HT1080 (cell line): ENCODE results near the gene IQSEC2. TPM values are rescaled to one million over a fixed set of nuclear protein-coding genes. Genes with fewer than 3 reads are reported as not detected.
A peak's percentile ranks its signal among the peaks of the same experiment; 100 is the strongest.

ENCODE experiments used
- DNase-seq: peaks from one replicate; pipeline ENCODE4 v3.0.0-alpha.2; 2015; ENCODE audit warnings: low read depth
- total RNA-seq: library from RNA; depleted of rRNA; stranded (reverse); fragments of >200 nt; shearing (Covaris generic); gene quantifications from 2 replicates; pipeline ENCODE4 v1.2.3, GENCODE V29; 2014

Gene IQSEC2
- total RNA-seq, 1 experiment from 2014 or later, result 9.8 TPM

DNA sequence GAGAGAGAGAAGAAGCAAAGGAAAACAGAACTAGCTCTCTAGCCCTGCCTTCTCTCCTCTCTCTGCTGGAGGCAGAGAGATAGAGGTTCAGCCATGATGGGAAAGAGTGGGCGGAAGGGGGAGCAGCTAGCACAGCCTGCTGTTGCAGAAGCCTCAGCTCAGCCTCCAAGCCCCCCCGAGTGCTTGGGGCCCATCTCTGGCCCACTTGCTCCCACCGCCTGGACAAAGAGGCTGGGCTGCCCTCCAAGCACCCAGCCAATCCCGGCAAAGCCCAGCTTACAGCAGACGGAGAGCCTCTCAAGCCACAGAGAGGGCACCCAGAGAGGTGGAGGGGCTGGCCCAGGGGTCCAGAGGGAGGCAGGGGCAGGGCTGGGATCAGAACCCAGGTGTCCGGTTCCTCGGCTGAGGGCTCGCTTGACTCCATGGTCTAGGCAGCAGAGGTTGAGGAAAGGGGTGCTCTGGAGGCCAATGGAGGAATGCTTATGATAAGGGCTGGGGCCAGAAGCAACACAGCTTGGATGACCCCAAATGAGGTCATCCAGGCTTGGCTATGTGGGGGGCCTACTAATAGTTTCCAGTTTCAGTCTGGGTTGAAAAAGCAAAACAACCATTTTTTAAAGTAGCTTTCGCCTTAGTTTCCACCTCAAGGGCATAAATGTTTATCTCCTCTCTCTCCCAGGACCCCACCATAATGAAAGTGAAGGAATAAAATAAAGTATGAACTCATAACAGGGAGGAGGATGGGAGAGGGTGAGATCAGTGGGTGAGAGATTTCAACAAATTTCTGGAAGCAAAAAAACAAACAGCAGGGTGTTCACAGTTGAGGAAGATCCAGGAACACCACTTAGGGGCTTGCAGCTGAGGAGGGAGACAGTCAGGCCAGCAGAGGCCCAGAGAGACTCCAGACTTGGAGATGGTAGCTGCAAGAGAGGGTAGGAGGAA is 24.9 kb upstream of the IQSEC2 start:
- DNase-seq, result no peak

DNA sequence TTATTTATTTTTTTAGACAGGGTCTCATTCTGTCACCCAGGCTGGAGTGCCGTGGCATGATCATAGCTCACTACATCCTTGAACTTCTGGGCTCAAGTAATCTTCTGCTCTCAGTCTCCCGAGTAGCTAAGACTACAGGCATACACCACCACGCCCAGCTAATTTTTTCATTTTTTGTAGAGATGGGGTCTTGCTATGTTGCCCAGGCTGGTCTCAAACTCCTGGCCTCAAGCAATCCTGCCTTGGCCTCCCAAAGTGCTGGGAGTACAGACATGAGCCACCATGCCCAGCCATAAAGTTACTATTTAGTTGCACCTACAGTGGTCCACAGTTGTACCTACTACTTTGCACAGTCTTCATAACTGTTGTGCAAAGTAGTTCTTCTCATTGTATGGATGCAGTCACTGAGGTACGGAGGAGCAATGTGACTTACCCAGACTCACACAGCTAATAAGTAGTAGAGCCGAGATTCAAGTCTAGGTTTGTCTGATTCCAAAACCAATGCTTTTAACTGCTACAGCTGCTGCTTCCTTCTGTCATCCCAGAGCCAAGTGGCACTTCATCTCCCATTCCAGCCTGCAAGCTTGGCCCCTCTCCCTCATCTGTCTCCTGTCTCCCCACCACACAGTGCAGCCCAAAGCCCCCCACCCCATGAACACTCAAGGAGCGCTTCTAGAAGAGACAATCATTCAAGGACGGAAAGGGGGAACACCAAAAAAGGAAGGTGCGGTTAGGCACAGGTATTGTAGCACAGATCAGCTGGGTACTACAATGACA is 24.0 kb upstream of the IQSEC2 start:
- no peak for DNase-seq

DNA sequence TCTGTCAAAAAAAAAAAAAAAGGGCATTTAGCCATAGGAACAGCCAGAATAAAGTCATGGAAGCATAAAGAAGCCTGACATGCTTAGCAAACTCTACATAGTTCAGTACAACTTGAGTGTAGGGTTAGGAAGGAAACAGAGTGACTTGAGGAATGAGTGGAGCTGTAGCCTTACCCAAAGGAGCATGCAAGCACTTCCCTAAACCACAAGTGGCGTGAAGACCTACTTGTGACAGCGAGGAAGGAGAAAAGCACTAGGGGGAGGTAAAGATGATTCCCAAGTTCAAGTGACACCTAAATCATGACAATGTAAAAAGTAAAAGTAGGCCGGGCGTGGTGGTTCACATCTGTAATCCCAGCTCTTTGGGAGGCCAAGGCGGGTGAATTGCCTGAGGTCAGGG is 21.8 kb upstream of the IQSEC2 start:
- DNase-seq, result no peak

DNA sequence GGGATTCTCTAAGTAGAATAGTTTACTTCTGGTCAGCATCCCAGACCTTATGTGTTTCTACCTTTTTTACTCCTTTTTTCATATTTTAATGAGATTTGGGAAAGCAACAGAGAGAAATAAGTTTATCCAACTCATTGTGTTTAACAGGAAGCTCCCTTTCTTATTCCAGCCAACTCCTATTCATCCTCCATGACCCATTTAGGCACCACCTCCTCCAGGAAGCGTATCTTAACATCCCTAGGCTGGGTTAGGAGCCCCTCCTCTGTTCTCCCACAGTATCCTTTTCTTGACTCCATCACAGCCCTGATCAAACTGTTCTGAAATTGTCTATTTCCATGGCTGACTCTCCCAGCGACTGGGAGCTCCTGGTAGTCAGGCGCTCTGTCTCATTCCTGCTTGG is 18.8 kb upstream of the IQSEC2 start:
- DNase-seq, result no peak

DNA sequence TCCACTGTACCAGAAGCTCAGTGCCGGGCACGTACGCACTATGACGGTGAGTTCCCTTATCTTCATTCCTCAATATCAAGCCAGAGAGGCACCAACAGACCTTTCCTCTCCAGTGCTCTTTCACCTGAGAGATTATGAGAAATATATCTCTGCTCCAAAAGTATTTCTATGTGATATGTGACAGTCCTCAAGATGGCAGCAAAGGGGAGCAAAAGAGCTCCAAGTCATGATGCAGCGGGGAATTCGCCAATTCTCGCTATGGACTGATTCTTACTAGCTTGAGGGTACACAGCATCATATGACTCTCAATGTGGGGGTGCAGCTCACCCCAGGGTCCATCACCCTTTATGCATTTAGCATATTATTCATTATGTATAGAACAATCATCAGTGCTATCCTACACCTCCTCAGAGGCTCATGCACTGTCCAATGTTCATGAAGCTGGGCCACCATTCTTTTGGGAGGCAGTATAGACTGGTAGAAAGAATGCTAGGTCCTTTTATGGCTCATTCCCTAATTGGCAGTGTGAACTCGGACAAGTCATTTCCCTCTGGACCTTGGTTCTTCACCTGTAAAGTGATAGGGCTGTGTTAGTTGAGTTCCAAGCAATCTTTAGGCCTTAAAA is 12.8 kb upstream of the IQSEC2 start:
- DNase-seq, result no peak

DNA sequence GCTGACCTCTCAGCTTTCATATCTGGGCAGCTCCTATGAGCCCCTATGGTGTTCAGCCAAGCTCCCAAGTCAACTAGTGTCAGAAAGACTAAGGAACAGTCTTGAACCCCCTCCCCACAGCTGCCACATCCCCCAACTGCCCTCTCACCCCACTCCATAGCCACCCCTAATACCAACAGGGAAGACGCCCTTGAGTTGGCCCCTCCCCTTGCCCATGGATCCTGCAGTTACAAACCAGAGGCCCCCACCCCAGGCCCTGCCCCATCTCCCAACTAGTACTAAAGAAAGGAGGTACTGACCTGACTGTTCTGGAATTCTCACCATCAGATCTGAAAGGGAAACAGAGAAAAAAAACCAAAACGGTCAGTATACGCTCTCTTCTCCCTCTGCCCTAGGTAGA is 10.2 kb upstream of the IQSEC2 start:
- DNase-seq, result no peak

DNA sequence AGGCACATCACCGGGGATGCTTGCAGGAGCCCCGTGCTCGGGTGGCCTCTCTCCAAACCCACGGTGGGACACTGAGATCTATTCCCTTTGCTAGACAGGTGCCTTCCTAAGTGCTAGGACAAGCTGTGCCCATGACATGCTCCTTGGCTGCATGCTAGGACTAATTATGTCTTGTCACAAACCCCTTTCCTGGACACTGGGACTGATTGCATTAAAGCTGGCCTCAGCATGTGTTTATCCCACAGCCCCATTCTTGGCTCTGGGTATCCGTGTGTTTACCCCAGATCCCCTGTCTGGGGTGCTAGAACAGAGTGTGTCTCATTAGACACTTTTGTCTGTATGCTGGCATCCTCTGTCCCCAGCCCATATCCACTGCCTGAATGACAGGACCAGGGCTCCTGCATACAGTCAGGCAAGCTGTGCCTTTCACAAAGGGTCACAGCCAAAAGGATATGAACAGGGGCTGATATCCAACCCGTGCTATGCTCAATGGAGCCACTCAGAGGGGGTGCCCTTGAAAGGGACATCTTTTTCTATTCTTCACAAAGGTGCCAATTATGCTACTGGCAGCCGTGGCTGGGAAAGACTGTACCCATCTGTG is 9.2 kb upstream of the IQSEC2 start:
- DNase-seq, result no peak

DNA sequence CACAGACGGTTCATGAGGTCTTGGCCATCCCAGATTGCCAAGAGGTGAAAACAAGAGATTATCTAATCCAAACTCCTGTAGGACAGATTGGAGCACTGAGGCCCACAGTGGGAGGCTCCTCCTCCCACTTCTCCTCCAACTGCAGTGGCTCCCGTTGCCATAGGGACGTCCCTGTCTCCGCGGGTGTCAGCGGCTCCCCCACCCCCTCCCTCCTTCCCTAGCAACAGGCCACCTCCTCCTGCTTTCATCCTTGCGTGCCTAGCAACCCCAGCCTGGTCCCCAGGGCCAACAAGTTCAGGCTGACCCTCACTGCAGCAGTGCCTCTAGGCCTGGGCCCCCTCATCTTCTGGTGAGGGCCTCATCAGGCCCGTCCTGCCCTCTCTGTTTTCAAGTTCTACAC is 6.8 kb upstream of the IQSEC2 start:
- no peak for DNase-seq

DNA sequence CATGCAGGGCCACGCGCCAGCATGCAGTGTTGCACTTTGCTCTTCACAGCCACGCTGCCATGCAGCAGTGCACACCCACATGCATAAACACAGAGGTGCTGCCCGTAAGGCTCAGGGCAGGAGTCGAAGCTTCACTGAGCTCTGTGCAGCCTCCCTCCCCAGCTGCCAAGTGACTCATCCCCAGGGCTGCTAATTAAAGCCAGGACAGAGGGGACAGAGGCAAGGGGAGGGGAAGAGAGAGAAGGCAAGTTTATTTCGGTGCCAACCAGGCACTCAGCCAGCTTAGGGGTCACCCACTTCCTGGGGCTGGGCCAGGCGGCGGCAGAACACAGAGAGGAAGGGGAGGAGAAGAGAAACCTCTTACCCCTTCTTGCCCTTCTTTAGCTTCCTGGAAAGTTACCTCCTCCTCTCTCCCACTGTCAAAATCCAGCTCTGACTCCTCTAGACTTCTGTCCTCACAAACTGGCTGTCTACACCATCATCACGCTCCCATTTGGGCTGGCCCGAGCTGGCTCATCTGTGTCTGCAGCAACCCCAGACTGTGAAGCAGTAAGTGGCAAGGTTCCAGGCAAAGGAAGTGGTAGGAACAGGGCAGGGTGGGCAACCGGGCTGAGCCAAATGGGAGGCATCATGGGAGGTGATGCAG is 6.2 kb upstream of the IQSEC2 start:
- DNase-seq, result peak; percentile 87

DNA sequence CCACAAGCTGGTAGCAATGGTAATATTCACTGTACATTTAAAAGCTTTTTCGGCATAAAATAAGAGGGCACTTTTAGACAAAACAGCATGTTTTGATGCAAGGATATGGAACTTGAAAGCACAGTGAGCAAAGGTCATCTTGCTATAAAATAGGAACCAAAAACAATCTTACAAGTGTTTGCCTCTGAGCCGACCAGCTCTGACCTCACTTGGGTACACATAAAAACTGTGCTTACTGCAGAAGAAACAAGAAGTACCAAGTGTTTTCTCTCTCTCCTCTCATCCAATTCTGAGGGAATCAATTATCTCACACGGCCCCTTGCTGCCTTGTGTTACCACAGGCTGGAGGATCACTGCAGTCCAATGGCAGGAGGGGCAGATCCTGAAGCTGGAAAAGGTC is 4.8 kb upstream of the IQSEC2 start:
- DNase-seq, result no peak

DNA sequence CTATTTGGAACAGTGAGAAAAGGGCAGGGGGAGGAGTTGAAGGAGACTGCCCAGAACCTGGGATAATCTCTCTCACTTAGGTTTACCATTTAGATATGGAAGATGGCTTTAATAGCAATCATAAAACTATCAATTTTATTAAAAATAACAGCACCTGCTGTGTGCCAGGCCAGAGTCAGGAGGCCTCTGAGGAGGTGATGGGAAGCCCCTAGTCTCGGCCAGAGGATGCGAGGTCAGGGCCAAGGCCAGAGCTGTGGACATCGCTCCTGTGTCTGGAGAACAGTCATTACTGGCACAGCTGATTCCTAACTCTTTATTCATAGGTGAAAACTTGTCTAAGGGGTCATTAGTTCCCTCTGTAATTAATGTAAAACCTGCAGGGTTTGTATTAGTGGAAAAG is 4.2 kb upstream of the IQSEC2 start:
- DNase-seq, result no peak

DNA sequence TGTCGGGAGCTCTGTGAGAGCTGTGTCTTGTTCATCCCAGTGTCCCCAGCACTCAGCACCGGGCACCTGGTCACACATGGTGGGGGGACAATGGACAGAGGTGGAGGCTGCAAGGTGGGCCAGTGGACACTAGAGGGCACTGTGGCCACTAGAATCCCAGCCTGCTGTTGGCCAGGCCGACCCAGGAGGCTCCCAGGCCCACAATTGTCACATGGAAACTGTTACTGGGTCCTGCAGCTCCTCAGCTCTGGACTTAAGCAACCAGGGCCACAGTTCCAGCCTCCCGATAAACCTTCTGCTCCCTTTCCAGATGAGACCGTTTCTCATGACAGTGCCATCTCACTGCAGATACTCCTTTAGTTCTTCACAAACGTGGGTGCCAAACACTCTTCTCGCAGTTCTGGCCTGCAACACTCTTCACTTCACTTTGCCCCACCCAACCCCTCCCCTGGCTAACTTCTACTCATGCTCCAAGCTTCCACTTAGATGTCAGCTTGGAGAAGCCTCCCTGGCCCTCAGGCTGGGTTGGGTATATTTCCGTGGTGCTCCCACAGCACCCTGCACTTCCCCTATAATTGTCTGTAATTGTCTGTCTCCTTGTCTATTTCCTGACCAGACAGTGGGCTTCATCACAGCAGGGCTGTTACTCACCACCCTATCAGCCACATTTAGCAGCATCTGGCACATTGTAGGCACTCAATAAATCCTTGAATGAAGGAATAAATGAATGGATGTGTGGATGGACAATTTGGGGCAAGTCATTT is 3.5 kb upstream of the IQSEC2 start:
- peak; percentile 33 for DNase-seq

DNA sequence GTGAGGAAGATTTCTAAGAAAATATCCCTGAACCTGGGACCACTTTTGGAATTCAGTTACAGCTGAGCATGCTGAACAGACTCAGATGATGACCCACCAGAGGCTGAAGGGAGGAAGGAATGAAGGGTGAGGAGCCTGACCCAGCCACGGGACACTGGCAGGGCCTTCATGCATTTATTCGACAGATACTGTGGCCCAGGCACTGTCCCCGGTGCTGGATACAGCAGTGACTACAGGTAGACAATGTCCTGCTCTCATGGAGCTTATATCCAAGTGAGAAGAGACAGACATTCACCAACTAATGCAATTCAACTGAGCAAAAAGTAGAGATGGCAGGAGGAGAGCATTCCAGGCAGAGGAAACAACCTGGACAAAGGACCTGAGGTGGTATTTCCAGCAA is 2.2 kb upstream of the IQSEC2 start:
- DNase-seq, result no peak

DNA sequence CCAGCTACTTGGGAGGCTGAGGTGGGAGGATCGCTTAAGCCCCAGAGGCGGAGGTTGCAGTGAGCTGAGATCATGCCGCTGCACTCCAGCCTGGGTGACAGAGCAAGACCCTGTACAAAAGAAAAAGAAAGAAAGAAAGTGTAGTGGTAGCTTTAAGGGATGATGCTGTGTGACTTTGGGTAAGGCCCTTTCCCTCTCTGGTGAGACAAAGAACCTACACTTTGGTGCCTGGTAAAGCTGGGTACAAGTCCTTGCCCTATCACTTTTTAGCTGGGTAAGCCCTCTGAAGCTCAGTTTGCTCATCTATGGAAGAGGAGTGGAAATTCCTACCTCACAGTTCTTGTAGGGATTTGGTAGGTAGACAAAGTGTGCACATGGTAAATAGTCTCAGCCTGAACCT is 1.7 kb upstream of the IQSEC2 start:
- DNase-seq, result no peak

DNA sequence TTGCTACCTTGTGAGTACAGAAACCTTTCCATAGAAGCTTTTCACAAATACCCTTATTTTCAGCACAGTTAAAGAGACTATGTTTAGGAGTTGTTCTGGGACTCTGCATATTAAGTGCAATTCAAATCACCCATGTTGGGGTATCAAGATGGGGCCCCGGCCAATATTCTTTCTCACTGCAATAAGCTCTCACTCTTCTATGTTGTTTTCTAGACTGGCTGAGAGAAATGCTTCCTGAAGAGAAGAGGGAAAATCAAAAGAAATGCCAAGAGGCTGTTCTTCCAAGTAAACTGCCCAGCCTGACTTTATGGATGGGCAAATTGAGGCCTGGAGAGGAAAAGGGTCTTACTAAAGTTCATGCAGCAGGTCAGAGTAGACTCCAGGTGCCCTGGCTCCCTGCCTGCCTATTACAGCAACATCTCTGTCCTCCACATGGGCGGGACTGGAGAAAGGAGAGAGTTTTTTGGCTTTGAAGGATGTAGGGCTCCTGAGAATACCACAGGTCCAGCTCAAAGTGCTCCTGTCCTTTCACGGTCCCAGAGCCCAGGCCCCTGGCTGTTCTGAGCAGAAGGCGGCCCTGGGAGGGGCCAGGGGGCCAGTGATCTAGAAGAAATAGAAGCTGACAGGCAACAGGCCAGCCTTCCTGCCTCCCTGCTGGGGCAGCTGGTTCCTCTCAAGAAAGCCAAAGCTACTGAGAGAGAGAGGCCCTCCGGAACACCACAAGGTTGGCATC is 745 bp upstream of the IQSEC2 start:
- DNase-seq, result no peak

DNA sequence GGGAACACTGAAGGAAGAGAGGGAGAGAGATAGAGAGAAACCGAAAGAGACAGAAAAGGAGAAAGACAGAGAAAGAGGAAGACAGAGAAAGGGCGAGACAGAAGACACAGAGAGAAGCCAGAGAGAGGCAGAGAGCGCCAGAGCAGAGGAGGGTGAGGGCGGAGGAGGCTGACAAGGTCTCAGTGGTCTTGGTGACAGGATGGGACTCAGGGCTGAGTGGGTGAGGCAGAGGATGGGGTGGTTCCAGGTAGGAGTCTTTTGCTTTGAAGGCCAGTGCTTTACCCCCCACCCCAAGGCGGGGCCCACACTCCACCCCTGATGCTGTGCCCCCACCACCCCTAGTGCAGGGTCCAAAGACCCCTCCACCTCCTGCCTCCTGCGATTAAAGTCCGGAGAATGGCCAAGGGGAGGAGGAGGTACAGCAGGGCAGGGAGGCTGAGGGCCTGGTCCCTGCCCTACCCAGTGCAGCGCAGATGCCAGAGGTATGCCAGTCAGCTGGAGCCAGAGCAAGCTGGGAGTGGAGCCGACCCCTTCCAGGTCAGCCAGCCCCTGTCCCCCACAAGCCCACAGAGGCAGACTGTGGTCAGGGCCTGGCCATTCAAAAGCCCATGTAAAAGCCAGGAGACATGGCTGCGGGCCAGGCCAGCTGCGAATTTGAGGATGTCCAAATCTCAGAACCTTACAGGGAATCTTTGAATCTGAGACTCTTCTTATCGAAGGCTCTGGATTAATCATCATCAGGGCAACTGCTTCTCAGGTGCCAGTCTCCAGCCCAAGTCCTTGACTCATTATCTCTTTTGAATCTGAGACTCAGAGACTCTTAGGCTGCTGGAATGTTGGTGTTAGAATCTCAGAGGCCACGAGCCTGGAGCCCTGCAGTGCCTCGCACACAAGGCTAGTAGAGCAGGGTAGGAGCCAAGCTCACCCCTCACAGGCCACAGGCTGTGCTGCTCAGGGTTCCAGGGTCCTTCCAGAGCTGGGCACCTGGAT is 758 bp downstream of the IQSEC2 start:
- peak; percentile 64 for DNase-seq

DNA sequence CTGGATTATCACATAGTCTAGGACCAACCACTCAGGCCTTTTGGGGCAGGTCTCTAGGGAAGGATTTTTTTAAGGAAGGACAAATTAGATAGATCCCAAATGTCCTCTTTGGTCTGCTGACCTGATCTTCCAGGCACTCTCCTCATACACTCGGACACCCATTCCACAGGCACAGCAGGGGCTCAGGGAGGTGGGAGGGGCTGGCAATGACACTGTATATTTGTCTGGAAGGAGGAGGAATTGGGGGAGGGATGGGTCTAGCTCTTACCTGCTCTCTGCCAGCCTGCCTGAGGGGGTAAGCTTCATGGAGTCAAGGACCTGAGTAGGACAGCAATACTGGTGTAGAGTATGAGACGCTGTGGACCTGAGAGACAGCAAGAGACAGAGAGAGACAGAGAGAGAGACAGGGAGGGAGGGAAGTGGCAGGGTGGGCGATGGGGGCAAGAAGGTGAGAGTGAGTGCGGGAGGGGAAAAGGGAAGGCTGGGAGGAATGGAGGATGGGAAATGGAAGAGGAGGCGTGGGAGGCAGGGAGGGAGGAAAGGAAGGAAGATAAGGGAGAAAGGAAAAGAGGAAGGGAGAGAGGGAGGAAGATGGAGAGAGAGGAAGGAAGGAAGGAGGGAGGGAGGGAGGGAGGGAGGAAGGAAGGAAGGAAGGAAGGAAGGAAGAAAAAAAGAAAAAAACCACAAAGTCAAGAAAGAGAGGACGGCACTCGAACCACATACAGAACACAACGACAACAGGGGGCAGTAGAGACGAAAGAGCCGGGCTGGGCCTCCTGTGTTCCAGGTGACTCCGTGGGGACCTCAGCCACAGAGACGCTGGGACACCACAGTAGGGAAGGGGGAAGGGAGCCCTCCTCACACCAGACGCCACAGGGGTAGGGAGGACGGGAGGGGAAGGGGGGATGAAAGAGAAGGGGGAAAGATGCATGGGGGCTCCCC is 1.8 kb downstream of the IQSEC2 start:
- DNase-seq, result no peak
